HG03159 (cell line): ENCODE measurements around the gene NTN5.

Source experiments
- ATAC-seq: cut with Tn5 transposase; IDR thresholded peaks from one replicate; pipeline ENCODE4 v1.9.1; 2021; ENCODE audit warnings: mild to moderate bottlenecking, moderate library complexity; ENCODE audit not compliant: unreplicated experiment

Gene NTN5

DNA sequence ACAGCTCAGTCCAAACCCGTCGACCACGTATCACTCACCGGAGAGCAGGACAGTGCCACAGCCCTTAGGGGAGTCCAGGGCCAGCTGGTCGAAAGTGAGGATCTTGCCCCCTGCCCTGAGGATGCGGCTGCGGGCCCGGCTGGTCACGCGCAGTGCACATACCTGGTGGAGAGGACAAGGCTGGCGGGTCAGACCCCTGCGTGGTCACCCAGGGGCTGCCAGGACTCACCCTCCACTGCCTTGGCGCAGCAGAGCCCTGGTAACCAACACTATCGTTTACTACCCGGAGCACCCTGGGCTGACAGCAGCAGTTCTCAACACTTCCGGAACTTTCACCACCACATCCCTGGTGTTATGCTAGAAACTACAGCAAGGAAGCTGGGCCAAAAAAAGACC is 56.8 kb downstream of the NTN5 start:
- no peak for ATAC-seq

DNA sequence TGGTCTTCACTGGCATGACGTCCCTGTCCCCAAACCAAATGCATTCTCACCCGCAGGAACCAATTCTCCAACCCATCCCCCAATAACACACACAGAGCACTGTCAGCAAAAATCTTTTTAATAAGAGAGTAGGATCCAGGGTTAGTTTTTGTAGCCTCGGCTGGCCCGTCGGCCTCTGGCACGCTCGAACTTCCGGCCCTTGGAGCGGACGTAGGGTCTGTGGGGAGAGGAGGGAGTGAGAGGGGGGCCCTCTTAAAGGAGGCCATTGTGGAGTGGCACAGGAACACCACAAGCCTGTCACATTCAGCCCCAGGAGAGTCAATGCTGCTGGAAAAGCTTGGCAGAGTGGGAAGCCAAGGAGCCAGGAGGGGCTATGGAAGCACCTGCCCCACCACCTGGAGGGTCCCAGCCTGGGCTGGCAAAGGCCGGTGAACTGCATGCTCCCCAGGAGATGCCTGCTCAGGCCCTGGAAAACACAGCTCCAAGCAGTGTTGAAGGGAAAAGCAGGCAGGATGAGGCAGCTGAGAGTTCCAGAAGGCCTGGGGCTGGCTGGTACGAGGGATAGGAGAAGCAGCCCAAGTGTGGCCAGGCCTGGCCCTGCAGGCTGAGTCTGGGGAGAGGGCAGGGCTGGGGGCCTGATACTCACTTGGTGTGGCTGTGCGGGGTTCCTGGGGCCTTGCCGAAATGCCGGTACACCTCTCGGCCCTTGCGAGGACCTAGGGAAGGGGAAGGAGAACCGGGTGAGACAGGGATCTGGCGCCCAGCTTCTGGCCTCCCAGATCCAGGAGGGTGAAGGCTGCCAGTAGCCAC is 57.4 kb downstream of the NTN5 start:
- no peak for ATAC-seq

- ATAC-seq = no peak
These were observed 58.2 kb downstream of the NTN5 start, which contains the start of gene FAM83E for GRCh38 chr19:48614436-48615230. Gene FAM83E (minus strand): TSS chr19:48615076. CDS start chr19:48613372, 1,704 bp downstream.

GRCh38 chr19:48613852-48614435 is 58.9 kb downstream of the NTN5 start:
- ATAC-seq = no peak

DNA sequence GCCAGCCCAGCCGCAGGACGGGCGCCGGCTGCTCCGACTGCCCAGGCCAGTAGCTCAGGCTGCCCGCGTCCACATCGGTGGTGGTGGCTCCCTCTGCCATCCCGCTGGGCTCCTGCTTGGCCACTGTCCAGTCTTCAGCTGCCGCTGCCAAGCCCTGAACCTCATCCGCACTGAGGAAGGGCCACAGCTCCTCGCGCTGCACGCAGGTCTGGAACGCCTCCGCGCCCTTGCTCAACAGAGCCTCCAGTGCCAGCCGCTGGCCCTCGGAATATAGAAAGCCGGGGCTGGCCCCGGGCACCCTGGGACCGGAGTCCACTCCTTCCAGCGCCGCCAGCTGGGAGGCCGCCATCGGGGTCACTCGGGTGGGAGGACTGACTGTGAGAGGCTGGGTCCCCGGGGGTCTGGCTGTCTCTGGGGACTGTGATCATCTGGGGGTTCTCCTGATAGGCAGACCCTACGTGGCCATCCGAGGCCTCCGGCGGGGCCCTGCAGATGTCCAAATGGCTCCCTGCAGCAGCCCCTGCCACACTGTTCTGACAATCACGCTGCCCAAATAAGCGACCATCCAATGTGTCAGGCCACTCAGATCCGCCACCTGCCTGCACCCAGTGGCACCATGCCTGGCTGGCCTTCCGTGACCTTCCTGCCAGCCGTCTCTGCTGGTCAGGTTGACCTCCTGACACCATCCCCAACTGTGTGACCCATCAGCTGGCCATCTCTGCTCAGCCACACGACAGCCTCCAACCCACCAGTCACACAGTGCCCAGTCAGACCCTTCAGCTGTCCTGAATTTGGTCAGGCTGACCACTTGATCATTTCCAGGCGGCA is 59.6 kb downstream of the NTN5 start:
- no peak for ATAC-seq

DNA sequence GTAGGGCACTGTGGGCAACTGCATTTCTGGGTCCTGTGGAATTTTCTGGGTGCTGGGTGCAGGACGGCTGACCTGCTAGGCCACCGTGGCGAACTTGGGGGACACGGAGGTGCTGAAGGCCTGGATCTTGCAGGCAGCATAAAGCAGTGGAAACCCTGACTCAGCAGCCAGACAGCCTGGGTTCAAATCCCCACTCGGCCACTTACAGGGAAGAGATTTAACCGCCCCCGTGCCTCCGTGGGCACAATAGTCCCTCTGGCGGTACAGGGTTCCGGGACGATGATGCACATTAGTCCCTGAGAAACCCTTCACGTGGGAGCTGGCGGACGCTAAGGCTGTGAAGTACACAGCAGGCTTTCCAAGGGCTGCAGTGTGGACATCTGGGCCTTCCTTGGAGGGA is 60.9 kb downstream of the NTN5 start:
- ATAC-seq = no peak
